Bronchial epithelial cell (primary cell): ENCODE measurements around the gene PGBD4. TPM values are rescaled to one million over a fixed set of nuclear protein-coding genes. Genes with fewer than 3 reads are reported as not detected.

Experiments
- DNase-seq: peaks from one replicate; pipeline ENCODE4 v3.0.0-alpha.2; 2010; ENCODE audit warnings: low read depth
- FAIRE-seq: peaks from 2 replicates; lab custom pipeline; 2011; peaks lifted over from hg19 to GRCh38; lab: Jason Lieb, UNC
- H3K27me3 ChIP-seq: 2 replicates; pipeline ENCODE4 v1.5.1; 2011; ENCODE audit warnings: low read length; ENCODE audit not compliant: control insufficient read depth, insufficient read depth
- H3K36me3 ChIP-seq: 2 replicates; pipeline ENCODE4 v1.5.1; 2011; ENCODE audit warnings: low read length; ENCODE audit not compliant: control insufficient read depth, insufficient read depth
- H3K4me3 ChIP-seq: 2 replicates; pipeline ENCODE4 v1.5.1; 2011; ENCODE audit warnings: mild to moderate bottlenecking, low read depth, low read length, control low read depth
- total RNA-seq: library from RNA; depleted of rRNA; stranded (reverse); fragments of >200 nt; gene quantifications from 2 replicates; pipeline ENCODE4 v1.2.1, GENCODE V29; 2014
- TF ChIP-seq, protein P1 (sequence below): IDR thresholded peaks from 2 replicates; pipeline ENCODE4 v1.5.1; 2011; ENCODE audit warnings: mild to moderate bottlenecking, moderate library complexity, low read length, control low read depth, inconsistent platforms; ENCODE audit not compliant: insufficient read depth, severe bottlenecking

PGBD4 gene
- total RNA-seq, 1 donor from 2014 or later: 1.8 TPM

DNA sequence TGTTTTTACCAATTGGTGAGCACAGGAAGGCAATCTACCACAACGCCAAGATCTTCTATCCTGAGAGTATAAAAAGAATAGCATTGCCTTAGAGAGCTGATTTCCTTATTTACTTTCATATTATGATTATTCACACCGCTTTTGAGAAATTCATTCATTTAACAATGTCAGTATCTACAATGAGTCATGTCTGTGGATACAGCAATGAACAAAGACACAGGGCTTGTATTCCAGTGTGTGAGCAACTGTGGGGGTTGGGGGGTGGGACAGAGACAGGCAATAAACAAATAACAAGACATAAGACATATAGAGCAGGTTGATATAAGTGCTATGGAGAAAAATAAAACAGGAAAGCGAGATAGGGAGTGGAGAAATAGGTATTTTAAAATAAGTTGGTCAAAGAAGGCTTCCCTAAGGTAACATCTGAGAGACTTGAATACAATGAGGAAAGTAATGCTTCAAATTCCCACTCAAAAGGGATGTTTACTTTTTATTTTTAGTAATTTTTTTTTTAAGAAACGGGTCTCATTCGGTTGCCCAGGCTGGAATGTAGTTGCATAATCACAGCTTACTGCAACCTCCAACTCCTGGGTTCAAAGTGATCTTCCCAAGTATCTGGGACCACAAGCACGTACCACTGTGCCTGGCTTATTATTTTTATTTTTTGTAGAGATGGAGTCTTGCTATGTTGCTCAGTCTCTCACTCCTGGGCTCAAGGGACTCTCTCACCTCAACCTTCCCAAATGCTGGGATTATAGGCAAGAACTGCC, 45.7 kb downstream of the PGBD4 start:
- peaks cover 9% of the 10 kb centered on the region for H3K36me3 ChIP-seq
- FAIRE-seq (no peak), DNase-seq (peak; percentile 95)
- TF ChIP-seq, protein P1, sequence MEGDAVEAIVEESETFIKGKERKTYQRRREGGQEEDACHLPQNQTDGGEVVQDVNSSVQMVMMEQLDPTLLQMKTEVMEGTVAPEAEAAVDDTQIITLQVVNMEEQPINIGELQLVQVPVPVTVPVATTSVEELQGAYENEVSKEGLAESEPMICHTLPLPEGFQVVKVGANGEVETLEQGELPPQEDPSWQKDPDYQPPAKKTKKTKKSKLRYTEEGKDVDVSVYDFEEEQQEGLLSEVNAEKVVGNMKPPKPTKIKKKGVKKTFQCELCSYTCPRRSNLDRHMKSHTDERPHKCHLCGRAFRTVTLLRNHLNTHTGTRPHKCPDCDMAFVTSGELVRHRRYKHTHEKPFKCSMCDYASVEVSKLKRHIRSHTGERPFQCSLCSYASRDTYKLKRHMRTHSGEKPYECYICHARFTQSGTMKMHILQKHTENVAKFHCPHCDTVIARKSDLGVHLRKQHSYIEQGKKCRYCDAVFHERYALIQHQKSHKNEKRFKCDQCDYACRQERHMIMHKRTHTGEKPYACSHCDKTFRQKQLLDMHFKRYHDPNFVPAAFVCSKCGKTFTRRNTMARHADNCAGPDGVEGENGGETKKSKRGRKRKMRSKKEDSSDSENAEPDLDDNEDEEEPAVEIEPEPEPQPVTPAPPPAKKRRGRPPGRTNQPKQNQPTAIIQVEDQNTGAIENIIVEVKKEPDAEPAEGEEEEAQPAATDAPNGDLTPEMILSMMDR: no peak
- H3K4me3 ChIP-seq: no peak overlapping the region
- H3K27me3 ChIP-seq: no peaks in the 10 kb centered on the region

- TF ChIP-seq, protein P1: no peak
- Histone ChIP-seq H3K27me3 (no peaks in the 10 kb centered on the region), H3K4me3 (no peak overlapping the region), H3K36me3 (peaks cover 8% of the 10 kb centered on the region)
- no peak for FAIRE-seq
- DNase-seq: peak; percentile 86
Observed at GRCh38 chr15:34154725-34155204, 52.9 kb downstream of the PGBD4 start.

DNA sequence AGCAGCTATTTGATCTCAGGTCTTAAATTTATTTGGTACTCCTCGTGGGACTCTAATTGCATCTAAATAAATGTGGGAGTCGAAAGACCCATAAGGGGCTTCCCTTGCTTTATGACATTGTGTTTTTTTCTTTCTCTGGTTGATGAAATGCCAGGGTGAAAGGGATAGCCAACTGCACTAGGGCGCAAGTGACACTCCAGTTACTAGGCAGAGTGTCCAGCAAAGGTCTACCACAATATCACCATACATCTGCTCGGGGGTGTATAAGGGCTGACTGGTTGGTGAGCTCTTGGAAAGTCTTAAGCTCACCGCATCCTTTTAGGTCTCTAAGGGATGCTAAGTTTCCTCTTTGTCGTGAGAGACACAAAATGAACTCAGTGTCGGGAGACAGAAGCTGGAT, 54.0 kb downstream of the PGBD4 start:
- FAIRE-seq: no peak
- TF ChIP-seq, protein P1: no peak
- no peaks in the 10 kb centered on the region for H3K27me3 ChIP-seq
- DNase-seq: no peak
- no peak overlapping the region for H3K4me3 ChIP-seq
- H3K36me3 ChIP-seq: peaks cover 7% of the 10 kb centered on the region

Other genes with a start within 250 kb of the PGBD4 start
- gene CHRM5, start 133.6 kb upstream of the PGBD4 start, total RNA-seq: not detected in 2 replicates
- 32.0 and 51.3 TPM in 2 replicates for gene AVEN, start 62.9 kb upstream of the PGBD4 start, total RNA-seq
- gene EMC7, start 221 bp upstream of the PGBD4 start, total RNA-seq: 51.7 and 57.4 TPM in 2 replicates
- 44.0 and 52.1 TPM in 2 replicates for gene KATNBL1, start 108.0 kb downstream of the PGBD4 start, total RNA-seq
- gene EMC4, start 122.9 kb downstream of the PGBD4 start, total RNA-seq: 134 and 213 TPM in 2 replicates
- 24.5 and 28.8 TPM in 2 replicates for gene SLC12A6, start 235.7 kb downstream of the PGBD4 start, total RNA-seq
- 168 and 187 TPM in 2 replicates for gene NOP10, start 241.1 kb downstream of the PGBD4 start, total RNA-seq
- gene NUTM1, start 241.2 kb downstream of the PGBD4 start, total RNA-seq: not detected in 2 replicates